Panc1 (cell line): ENCODE results near the gene URAD. TPM values are rescaled to one million over a fixed set of nuclear protein-coding genes. Genes with fewer than 3 reads are reported as not detected.

Experiments used
- ATAC-seq: fragments of 200-7000 bp; cut with Tn5 transposase; 2 replicates; pipeline ENCODE4 v1.9.1; 2020; ENCODE audit warnings: mild to moderate bottlenecking, moderate library complexity
- BruUV-seq: library from RNA; stranded (reverse); fragments of 400-500 nt; replicated peaks from 2 replicates; lab custom pipeline; 2021; lab: Mats Ljungman, UMichigan
- CTCF ChIA-PET: fragments of 300-600 bp; sonication (Branson Sonifier 250); formaldehyde crosslinking; loops from one replicate; lab custom pipeline; 2022; ENCODE audit warnings: antibody characterized with exemption; lab: Charles Lee
- POLR2A ChIA-PET: fragments of 300-600 bp; sonication (Branson Sonifier 250); formaldehyde crosslinking; loops from one replicate; lab custom pipeline; 2022; ENCODE audit warnings: antibody characterized with exemption; lab: Charles Lee
- DNase-seq: peaks from one replicate; pipeline ENCODE4 v3.0.0-alpha.2; 2010; ENCODE audit warnings: low read depth, low spot score
- H3K27ac ChIP-seq: 2 replicates; pipeline ENCODE4 v1.5.1; 2011; ENCODE audit warnings: mild to moderate bottlenecking, low read length, inconsistent platforms
- H3K27me3 ChIP-seq: fragments of 200-500 bp; sonication (Bioruptor generic); 2 replicates; pipeline ENCODE4 v1.6.0; 2014; ENCODE audit warnings: low read length, inconsistent platforms; ENCODE audit not compliant: control insufficient read depth, insufficient read depth
- H3K36me3 ChIP-seq: fragments of 200-500 bp; sonication (Bioruptor generic); 2 replicates; pipeline ENCODE4 v1.5.1; 2014; ENCODE audit warnings: inconsistent platforms, mild to moderate bottlenecking, low read length, moderate library complexity; ENCODE audit not compliant: control insufficient read depth, insufficient read depth
- H3K4me1 ChIP-seq: 2 replicates; pipeline ENCODE4 v1.5.1; 2011; ENCODE audit warnings: inconsistent platforms, mild to moderate bottlenecking, low read length, moderate library complexity; ENCODE audit not compliant: control insufficient read depth, insufficient read depth
- H3K4me3 ChIP-seq, 2 experiments: 2 replicates each; pipeline ENCODE4 v1.5.1; 2011 to 2012; ENCODE audit warnings: low read depth in 2 of 2, low read length in 2 of 2, mild to moderate bottlenecking in 2 of 2, inconsistent platforms in 1 of 2, moderate library complexity in 1 of 2
- H3K9me3 ChIP-seq: fragments of 200-500 bp; sonication (Bioruptor generic); 2 replicates; pipeline ENCODE4 v1.5.1; 2014; ENCODE audit warnings: low read depth, mild to moderate bottlenecking, inconsistent platforms, low read length, moderate library complexity; ENCODE audit not compliant: control insufficient read depth, insufficient read depth
- CTCF ChIP-seq: fragments of 450-650 bp; IDR thresholded peaks from 2 replicates; pipeline ENCODE4 v1.5.1; 2017; ENCODE audit warnings: mild to moderate bottlenecking
- POLR2AphosphoS5 ChIP-seq: IDR thresholded peaks from 2 replicates; pipeline ENCODE4 v1.6.1; 2012; ENCODE audit warnings: mild to moderate bottlenecking, low read depth, low read length, moderate library complexity
- REST ChIP-seq, 2 experiments: IDR thresholded peaks; 2 replicates each; pipeline ENCODE4 v1.6.1; 2011 to 2012; ENCODE audit warnings: low read depth in 2 of 2, control low read depth in 1 of 2, low read length in 1 of 2, mild to moderate bottlenecking in 1 of 2, moderate library complexity in 1 of 2; ENCODE audit not compliant: insufficient read depth in 1 of 2
- SIN3A ChIP-seq: IDR thresholded peaks from 2 replicates; pipeline ENCODE4 v1.6.1; 2012; ENCODE audit warnings: low read depth, mild to moderate bottlenecking, low read length, moderate library complexity, borderline replicate concordance; ENCODE audit not compliant: insufficient read depth
- TCF7L2 ChIP-seq: IDR thresholded peaks from 2 replicates; pipeline ENCODE4 v1.6.1; 2011; ENCODE audit warnings: mild to moderate bottlenecking, low read depth, low read length, inconsistent platforms
- in situ Hi-C: cut with HindIII; loops from 2 replicates; pipeline ENCODE4 v1.10.0; 2016; ENCODE audit warnings: low sequenced_read_pairs, low pct_unique_long_range_greater_than_20kb
- intact Hi-C: fragments of 100-400 bp; cut with micrococcal nuclease; formaldehyde crosslinking; loops from one replicate; pipeline ENCODE4 v1.10.0; 2022; ENCODE audit not compliant: unreplicated experiment
- total RNA-seq: library from RNA; stranded (reverse); gene quantifications from one replicate; pipeline ENCODE4 v1.2.1, GENCODE V29; 2021; ENCODE audit not compliant: unreplicated experiment

The URAD gene
- total RNA-seq, 1 experiment from 2014 or later = not detected

GRCh38 chr13:28002886-28003698, 14.6 kb upstream of the URAD start:
- H3K27me3 ChIP-seq = no peaks in the 10 kb centered on the region
- no peak for ATAC-seq
- CTCF ChIA-PET = no interaction called here
- no peaks in the 10 kb centered on the region for H3K9me3 ChIP-seq
- H3K4me1 ChIP-seq = no peaks in the 10 kb centered on the region
- no peaks in the 10 kb centered on the region for H3K36me3 ChIP-seq
- DNase-seq = no peak
- POLR2A ChIA-PET = no interaction called here
- H3K4me3 ChIP-seq = no peak overlapping the region
- TF ChIP-seq TCF7L2 = no peak
- no peak for TF ChIP-seq SIN3A
- TF ChIP-seq REST (IDR thresholded peaks at IDR 0.05; ENCODE audit: insufficient read depth in 1 of 2, low read depth in 2 of 2, low read length in 1 of 2) = no peak
- TF ChIP-seq CTCF = no peak
- no peak for TF ChIP-seq POLR2AphosphoS5
- BruUV-seq = no TSS peak
- in situ Hi-C loops = no loop called here
- H3K27ac ChIP-seq = no peak overlapping the region
- intact Hi-C loops = no loop called here

- POLR2A ChIA-PET = no interaction called here
- no peaks in the 10 kb centered on the region for H3K9me3 ChIP-seq
- intact Hi-C loops = no loop called here
- ATAC-seq (no peak), DNase-seq (no peak)
- H3K27ac ChIP-seq = no peak overlapping the region
- no peak overlapping the region for H3K4me3 ChIP-seq
- no peak for TF ChIP-seq TCF7L2
- no peak for TF ChIP-seq SIN3A
- no peak for TF ChIP-seq CTCF
- no peaks in the 10 kb centered on the region for H3K36me3 ChIP-seq
- CTCF ChIA-PET = no interaction called here
- H3K4me1 ChIP-seq = no peaks in the 10 kb centered on the region
- in situ Hi-C loops = no loop called here
- BruUV-seq = no TSS peak
- H3K27me3 ChIP-seq = no peaks in the 10 kb centered on the region
Measured at GRCh38 chr13:28001837-28002473, 13.5 kb upstream of the URAD start.
